Stimulated activated CD8-positive, alpha-beta memory T cell treated with anti-CD3 and anti-CD28 coated beads, Interleukin-4, amount 100 ng/mL, for 24 hours (primary cell): Measurements from ENCODE around the gene GAGE13.
"Not testable (repeated sequence)": the region's sequence is repeated elsewhere in the genome, so short reads cannot be mapped to it uniquely, and the experiment has no call there.

Source experiments
- DNase-seq: peaks from one replicate; pipeline ENCODE4 v3.0.0-alpha.2; 2020; ENCODE audit warnings: low read depth

Gene GAGE13

GRCh38 chrX:49331282-49331681 lies at the start of gene GAGE13:
TSS of gene GAGE13 (plus strand) at chrX:49331582. CDS start at chrX:49332738, 1,156 bp downstream.
- DNase-seq = not testable (repeated sequence)

- no peak for DNase-seq
Measured at GRCh38 chrX:49282647-49283011, 48.8 kb upstream of the GAGE13 start.

- DNase-seq = no peak
Measured at GRCh38 chrX:49284212-49284611, 47.2 kb upstream of the GAGE13 start.

GRCh38 chrX:49286136-49286535 lies 45.2 kb upstream of the GAGE13 start:
- no peak for DNase-seq

GRCh38 chrX:49286581-49286980 lies 44.8 kb upstream of the GAGE13 start:
- no peak for DNase-seq

GRCh38 chrX:49287665-49288064 lies 43.7 kb upstream of the GAGE13 start:
- no peak for DNase-seq

- DNase-seq = no peak
Measured at GRCh38 chrX:49290215-49290614, 41.2 kb upstream of the GAGE13 start.

- DNase-seq = peak; percentile 62
Measured at GRCh38 chrX:49291615-49292337, 39.6 kb upstream of the GAGE13 start.

- no peak for DNase-seq
Measured at GRCh38 chrX:49292400-49293362, 38.7 kb upstream of the GAGE13 start.

- DNase-seq = not testable (repeated sequence)
Measured at GRCh38 chrX:49299293-49299692, 32.1 kb upstream of the GAGE13 start.

GRCh38 chrX:49300703-49301102 lies 30.7 kb upstream of the GAGE13 start:
- DNase-seq = no peak

- DNase-seq = no peak
Measured at GRCh38 chrX:49303346-49303745, 28.0 kb upstream of the GAGE13 start, which contains the start of gene GAGE10. TSS of gene GAGE10 (plus strand) at chrX:49303646. CDS start at chrX:49304860, 1,214 bp downstream.

- DNase-seq = not testable (repeated sequence)
Measured at GRCh38 chrX:49307775-49308174, 23.6 kb upstream of the GAGE13 start.

- no peak for DNase-seq
Measured at GRCh38 chrX:49308604-49309269, 22.6 kb upstream of the GAGE13 start.

- DNase-seq = no peak
Measured at GRCh38 chrX:49309401-49309981, 21.9 kb upstream of the GAGE13 start.

- DNase-seq = no peak
Measured at GRCh38 chrX:49310371-49310770, 21.0 kb upstream of the GAGE13 start.

GRCh38 chrX:49312176-49312575 lies 19.2 kb upstream of the GAGE13 start:
- no peak for DNase-seq

GRCh38 chrX:49316085-49316484 lies 15.3 kb upstream of the GAGE13 start:
- no peak for DNase-seq

- not testable (repeated sequence) for DNase-seq
Measured at GRCh38 chrX:49321737-49322136, 9.6 kb upstream of the GAGE13 start, which contains the start of gene GAGE12J. TSS of gene GAGE12J (plus strand) at chrX:49322037. CDS start at chrX:49323194, 1,157 bp downstream.

GRCh38 chrX:49322266-49322665 lies 9.1 kb upstream of the GAGE13 start:
- DNase-seq = not testable (repeated sequence)

- DNase-seq = not testable (repeated sequence)
Measured at GRCh38 chrX:49323735-49324134, 7.6 kb upstream of the GAGE13 start.

- not testable (repeated sequence) for DNase-seq
Measured at GRCh38 chrX:49330421-49330820, 961 bp upstream of the GAGE13 start.
